HCT116 (cell line): Measurements from ENCODE around the gene TMEM132D.

Experiments
- CTCF ChIP-seq, 3 experiments: fragments of 200-600 bp in 1 of 3; sonication (generic) in 1 of 3; IDR thresholded peaks in 2 of 3; conservative IDR thresholded peaks in 1 of 3; 2 replicates each; pipeline ENCODE4 v1.5.1; 2012 to 2017; ENCODE audit warnings: low read depth in 2 of 3, low read length in 2 of 3, antibody characterized with exemption in 1 of 3, borderline replicate concordance in 1 of 3, control low read depth in 1 of 3, mild to moderate bottlenecking in 1 of 3, mixed read lengths in 1 of 3, mixed run types in 1 of 3, moderate library complexity in 1 of 3; ENCODE audit not compliant: insufficient read depth in 1 of 3
- EZH2 ChIP-seq: fragments of 200-600 bp; sonication (generic); IDR thresholded peaks from 2 replicates; pipeline ENCODE4 v1.6.1; 2017; ENCODE audit warnings: antibody characterized with exemption, mixed run types
- POLR2A ChIP-seq: IDR thresholded peaks from 2 replicates; pipeline ENCODE4 v1.7.0; 2011; ENCODE audit warnings: borderline replicate concordance; ENCODE audit not compliant: insufficient read depth, insufficient read length; ENCODE audit errors: extremely low read depth
- POLR2AphosphoS5 ChIP-seq: IDR thresholded peaks from 2 replicates; pipeline ENCODE4 v1.6.1; 2011; ENCODE audit warnings: mild to moderate bottlenecking, low read depth, low read length, moderate library complexity
- SP1 ChIP-seq: IDR thresholded peaks from 2 replicates; pipeline ENCODE4 v1.6.1; 2012; ENCODE audit warnings: low read depth
- SRF ChIP-seq: IDR thresholded peaks from 2 replicates; pipeline ENCODE4 v1.6.1; 2012; ENCODE audit warnings: low read depth
- ZNF274 ChIP-seq: fragments of 200-500 bp; sonication (Bioruptor generic); IDR thresholded peaks from 2 replicates; pipeline ENCODE4 v1.6.1; 2014; ENCODE audit warnings: mild to moderate bottlenecking, low read depth, low read length, inconsistent platforms

- TF ChIP-seq CTCF (IDR thresholded peaks at IDR 0.05 in 2 of 3, conservative IDR thresholded peaks at IDR 0.05 in 1 of 3; ENCODE audit: borderline replicate concordance in 1 of 3, insufficient read depth in 1 of 3, low read depth in 2 of 3, low read length in 2 of 3), result no peak
- TF ChIP-seq SP1, result no peak
- no peak for TF ChIP-seq POLR2AphosphoS5
- no peak for TF ChIP-seq SRF
- TF ChIP-seq POLR2A, result no peak
- TF ChIP-seq EZH2, result no peak
- no peak for TF ChIP-seq ZNF274
These were observed 362.9 kb downstream of the TMEM132D start for GRCh38 chr12:129540954-129541353.
